Activated naive CD4-positive, alpha-beta T cell treated with Interleukin-2 at 50 U/mL for 16 hours (primary cell): ENCODE measurements around the gene SPEG.

ENCODE experiments used
- DNase-seq: peaks from one replicate; pipeline ENCODE4 v3.0.0-alpha.2; 2020

Gene SPEG

DNA sequence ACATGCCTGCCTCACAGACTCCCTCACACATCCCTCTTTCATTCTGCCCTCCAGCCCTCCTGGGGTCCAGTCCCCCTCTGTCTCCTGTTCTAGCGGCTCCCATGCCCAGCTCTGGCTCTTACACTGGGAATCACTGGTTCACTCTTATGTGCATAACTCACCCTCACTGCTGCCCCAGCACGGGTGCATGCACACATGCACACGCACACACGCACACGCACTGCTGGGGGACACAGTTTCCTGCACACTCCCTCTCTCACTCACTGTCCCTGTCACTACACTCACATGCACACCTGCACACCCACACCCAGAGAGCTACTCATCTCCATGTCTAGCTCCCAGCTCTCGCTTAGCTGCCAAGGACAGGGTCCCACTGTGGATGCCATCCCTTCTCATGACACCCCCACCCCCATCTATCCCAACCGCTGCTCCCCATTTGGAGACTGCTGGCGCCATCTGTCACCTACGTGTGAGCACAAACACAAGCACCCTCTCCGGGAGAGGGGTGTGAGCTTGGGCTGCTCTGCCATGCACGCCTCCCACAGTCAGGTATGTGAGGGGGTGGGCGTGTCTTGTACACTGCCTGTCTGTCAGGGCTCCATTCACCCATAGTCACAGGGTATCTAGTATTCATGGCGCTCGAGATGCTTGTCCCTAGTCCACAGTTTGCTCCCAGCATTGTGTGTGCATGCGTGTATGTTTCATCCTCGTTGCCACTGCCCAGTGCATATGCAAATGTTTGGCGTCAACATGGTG is 81.4 kb downstream of the SPEG start:
- DNase-seq: no peak

DNA sequence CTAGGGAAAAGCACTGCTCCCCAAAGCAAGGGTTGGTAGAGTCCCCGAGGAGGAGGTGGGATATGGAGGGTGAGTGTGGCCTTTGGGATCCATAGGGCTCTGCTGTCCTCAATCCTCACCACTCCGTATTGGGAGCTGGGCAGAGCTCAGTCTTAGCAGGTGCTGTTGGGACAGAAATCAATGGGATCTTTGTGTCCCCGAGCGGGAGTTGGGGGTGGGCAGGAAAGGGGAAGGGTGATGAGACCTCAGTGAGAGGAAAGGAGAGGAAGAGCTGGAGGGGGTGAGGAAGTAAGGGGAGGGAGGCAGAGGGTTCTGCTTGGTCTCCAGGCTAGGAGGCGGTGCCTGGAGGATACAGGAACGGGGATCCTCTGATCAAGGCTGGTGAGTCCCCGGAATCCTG is 82.2 kb downstream of the SPEG start:
- DNase-seq: no peak

DNA sequence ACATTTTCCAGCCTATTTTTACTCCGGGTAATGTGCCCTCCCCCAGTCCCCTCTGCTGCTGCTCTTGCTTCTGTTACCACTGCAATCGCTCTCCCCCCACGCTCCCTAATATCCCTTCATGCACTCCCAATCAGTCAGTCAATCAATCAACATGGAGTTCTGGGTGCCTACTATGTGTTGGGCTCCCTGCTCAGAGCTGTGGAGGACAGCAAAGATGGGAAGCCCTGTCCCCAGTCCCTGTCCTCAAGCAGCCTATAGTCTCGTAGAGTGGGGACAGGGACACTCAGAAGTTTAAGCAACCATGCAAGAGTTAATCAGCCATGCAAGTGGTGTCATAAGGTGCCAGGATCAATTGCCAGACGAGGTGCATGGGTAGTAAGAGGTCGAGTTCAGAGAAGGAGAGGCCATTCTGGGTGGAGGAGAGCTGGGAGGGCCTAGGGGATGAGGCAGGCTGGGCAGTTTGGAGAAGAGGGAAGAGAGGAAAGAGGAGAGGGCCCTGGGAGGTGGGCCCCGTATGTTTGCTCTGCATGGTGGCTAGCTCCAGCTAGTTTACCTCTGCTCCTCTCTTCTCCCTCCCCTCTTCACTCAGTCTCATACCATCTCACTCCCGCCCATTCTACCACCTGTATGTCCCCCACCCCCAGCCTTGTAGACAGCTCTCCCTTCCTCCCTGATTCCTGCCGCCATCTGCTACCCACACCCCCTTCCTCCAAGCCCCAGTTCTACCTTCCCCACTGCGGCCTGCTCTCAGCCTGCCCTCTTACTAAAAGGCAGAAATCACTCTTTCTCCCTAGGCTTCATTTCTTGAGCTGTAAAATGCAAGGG is 83.5 kb downstream of the SPEG start:
- DNase-seq: no peak

DNA sequence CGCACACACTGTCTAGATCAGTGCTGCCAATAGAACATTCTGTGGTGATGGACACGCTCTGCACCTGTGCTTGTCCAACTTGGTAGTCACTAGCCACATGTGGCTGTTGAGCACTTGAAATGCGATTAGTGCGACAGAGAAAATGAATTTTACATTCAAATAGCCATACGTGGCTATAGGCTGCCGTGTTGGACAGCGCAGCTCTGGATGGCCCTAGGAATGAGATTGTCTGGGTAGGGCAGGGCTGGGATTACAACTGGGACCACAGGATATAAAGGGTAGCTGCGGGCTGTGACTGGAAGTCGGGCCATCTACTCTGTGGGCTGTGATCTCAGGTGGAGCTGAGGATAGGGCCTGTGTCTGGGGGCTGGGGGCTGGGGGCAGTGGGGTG is 84.9 kb downstream of the SPEG start:
- no peak for DNase-seq

DNA sequence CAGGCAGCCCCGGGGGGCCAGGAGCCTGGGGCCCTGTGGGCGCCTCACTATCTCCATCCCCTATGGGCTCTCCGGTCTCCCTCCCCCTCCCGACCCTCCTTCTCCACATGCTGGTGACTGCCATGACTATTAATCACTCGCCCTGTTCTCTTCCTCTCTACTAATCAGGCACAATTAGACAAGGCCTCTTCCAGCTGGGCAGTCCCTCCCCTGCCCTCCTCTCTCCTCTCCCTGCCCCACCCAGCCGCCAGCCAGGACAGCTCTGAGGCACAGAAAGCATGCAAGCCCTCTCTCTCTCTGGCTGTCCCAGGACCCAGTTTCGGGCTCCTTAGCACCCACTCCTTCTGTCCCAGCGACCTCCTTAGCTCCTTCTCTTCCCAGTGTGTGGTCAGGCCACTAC is 85.4 kb downstream of the SPEG start:
- DNase-seq: no peak

DNA sequence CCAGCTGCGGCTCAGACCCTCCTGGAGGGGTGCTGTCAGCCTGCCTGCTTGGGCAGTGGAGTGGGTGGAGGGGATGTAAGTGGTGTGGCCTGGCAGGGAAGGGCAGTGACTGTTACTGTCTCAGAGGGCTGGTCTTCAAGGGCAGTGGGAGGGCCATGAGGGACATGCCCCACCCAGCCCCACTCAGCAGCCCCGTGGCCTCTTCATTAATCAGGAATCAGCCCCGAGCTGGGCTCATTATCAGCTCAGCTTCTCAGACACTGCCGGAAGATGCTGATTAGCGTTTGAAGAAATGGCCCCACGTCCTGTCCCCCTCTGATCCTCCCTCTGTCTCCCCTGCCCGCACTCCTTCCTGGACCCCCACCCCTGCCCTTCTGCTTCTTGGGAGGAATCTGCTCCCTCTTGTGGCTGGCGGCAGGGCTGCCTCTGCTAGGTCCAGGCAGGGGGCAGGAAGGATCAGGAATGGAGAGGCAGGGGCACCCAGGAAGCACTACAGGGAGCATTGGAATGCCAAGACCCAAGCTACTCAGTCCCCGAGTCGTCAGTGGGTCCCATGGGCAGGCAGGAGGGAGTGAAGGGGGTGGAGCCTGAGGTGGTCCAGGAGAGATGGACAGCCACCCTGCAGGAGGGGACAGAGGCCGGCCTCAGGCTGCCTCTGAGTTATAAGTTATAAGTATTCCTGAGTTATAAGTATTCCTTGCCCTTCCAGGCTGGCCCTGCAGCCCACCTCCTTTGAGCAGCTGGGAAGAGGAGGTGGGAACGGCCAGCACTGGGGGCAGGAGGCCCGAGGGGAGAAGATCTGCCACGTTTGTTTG is 86.6 kb downstream of the SPEG start:
- no peak for DNase-seq

DNA sequence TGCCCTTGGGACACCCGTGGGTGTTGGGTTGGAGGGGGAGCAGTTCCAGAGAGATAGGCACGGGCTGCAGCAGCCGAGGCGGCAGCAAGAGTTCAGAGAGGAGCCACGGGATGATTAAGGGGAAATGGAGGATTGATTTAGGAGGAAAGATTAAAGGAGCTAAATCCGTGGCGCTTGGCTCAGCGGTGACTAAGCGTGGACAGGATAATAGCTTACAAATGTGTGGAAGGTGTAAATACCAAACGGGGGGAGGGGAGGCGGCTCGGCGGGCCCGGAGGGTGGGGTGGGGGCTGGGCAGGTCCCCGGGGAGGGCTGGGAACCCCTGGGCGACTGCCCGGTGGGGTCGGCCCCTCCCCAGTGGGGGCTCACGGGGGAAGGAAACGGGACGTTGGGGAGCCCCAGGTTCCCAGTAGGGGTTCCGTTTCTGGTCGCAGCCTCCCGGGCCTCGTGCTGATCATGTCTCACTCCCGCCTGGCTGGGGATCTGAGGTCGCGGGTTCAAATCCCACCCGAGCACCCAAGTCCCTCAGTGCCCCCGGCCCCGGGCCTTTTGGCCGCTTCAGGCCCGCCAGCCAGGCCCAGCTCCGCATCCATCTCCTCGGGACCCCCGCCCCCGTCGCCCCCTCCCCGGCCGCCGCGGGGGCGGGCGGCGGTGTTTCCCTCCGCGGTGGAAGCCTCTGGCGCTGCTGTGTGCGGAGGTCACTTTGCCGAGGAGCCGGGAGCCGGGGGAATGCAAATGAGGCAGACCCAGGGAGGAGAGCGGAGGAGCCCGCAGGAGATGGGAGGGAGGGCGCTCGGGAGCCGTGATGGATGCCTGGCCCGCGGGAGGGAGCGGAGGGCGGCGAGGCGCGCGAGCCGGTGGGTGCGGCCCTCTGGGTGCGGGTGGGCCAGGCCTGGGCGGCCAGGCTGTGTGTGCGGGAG is 87.7 kb downstream of the SPEG start:
- no peak for DNase-seq

DNA sequence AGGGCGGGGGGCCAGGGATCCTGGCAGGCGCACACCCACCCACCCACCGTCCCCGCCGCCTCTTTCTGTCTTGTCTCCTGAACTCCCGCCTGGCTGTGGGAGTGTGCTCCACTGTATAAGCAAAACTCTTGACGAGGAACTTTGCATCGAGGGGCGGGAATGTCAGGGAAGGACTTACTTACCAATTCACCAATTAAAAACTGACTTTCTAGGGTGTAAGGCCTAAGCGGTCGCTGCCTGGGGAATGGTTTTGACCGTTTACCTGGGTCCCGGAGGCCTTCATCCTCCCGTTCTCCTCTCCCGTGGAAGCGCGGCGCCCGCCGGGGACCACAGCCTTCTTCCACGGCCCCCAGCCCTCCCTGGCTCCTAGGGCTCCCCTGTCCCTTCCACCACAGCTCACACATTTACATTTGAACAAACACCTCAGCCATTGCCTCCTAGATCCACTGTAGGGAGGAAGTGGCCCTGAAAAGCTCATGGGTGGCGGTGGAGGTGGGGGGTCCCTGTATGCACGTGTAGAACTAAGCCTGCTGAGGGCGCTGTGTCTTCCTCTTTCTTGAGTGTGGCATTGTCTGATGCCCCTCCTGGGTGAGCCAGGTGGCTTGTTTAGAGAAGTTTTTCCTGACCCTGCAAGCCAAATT is 88.5 kb downstream of the SPEG start:
- no peak for DNase-seq

DNA sequence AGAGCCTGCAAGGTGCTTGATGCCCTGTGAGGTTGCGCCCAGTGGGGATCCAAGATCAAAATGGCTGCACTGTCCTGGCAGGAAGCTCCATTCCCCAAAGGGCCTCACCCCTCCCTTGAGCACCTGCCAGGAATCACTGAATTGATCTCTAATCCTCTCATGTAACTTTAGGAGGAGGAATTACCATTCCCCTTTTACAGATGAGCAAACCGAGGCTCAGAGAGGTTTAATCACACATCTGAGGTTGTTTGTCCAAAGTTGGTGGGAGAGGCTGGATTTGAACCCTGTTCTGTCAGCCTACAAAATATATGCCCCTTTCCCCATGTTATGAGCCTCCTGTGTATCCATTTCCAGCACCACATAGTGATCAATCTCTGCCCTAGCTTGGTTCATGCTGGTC is 90.2 kb downstream of the SPEG start:
- DNase-seq: no peak

DNA sequence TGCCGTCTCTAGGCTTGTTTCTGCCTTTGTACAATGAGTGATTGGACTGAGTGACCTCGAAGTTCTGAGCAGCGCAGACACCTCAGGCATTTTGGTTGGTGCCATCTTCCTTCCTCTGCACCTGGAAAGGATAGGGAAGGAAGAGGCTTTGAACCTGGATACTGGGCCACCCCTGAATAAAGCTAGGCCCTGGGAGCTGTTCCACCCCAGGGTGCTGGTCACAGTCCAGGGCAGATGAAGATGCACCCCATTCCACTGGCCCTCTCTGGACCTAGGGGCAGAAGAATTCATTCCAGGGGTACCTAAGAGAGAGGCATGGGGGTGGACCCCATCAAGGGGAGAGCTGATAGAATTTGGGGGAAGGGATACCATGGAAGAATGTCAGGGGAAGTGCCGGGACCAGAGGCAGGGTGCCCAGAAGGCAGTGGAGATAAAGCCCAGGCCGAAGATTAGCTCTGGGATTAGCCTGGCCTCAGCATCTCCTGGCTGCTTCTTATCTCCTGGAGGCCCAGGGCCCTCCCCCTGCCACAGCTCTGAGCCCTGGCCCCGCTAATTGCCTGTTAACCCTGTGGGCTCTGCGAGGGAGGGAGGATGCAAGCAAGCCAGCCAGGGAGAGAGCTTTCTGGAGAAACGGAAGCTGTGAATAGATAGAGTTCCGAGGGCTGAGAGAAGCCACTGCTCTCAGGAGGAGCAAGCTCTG is 91.0 kb downstream of the SPEG start:
- no peak for DNase-seq

DNA sequence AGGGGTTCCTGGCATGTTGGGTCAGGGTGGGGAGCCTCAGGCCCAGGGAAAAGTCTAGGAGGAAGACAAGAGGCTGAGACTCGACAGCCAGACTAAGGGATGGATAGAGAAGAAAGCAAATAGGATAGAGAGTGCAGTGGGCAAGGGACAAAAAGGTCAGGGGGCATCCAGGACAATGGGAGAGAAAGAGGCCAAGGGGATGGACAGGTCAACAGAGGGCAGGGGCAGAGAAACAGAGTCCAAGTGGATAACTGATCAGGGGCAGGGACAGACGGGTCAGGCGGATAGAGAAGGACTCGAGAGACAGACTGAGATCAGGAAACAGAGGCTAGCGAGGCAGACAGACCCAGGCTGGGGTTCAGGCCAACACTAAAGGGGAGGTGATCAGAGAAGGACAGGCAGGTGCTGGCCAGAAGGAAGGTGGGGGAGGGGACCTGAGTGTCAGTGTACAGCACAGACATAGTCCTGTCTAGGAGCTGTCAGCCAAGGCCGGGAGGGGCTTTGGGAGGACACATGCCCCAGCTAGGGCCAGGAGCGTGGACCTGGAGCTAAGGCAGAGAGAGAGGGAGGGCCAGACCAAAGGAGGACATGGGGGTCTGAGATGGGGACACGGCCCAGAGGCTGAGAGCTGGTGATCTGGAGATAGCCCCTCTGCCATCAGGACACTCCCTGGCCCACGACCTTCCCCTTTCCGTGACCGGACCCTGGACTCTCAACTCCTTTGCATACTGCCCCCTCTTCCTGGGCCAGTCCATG is 91.9 kb downstream of the SPEG start:
- no peak for DNase-seq

DNA sequence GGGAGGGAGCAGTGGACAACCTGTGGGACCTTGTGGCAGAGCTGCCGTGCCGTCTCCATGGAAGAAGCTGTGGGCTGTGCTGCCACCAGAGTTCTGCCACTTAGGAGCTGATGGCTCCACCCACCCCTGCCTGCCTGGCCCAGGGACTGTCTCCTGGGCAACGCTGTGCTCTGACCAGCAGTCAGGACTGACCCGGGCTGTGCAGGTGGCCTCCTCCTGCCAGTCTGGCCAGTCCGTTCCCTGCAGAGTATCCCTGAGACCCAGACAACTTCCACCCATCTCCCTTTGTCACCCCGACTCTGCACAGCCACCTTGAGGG is 92.4 kb downstream of the SPEG start:
- DNase-seq: no peak

DNA sequence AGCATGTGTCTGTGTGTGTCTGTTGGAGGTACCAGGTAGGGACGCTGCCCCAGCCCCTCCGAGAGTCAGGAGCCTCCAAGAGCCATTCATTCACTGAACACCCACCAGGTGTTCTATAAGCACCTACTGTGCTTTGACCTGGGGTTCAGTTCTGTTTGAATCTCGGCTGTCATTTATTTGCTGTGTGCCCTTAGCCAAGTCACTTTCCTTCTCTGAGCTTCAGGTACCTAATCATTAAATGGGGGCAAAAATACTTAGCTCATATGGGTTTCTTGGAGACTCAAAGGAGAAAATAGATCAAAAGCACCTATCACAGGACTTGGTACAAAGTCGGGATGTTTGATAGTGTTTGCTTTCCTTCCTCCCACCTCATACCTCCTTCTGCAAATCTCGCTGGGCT is 92.8 kb downstream of the SPEG start:
- DNase-seq: no peak

DNA sequence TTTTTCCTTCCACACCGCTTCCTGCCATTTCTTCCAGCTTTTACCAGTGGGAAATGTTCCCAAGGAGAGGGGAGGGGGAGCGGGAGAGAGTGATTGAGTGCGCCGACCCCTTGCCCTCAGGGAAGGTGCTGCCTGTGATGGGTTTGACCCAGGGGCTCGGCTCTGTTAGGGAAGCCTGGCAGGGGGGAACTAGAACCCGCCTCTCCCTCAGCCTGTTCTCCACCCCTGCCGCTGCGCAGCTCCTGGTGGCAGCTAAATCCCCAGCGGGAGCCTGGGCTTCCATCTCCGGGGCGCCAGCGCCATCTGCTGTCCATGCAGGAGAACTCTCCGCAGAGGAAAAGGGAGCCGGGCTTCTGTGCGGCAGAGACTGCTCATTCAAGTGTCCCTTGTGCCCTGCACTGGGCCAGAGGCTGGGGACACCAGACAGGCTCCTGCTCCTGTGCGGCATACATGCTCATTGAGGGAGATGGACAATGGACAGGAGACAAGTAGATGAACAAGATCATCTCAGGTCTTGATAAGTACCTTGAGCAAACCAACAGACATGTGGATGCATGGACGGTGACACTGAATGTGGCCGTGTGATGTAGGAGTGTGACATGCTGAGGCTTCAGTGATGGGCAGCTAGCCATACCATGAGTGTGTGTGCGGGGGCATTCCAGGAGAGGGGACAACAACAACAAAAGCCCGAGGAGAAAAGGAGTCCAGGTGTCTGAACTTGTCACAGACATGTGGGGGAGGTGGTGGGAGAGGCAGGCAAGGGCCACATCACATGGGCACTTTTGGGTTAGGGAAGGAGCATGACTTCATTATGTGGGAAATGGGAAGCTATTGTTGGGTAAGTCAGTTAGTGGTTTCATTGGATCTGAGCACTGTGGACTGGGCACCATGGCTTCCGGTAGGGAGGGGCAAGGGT is 95.7 kb downstream of the SPEG start:
- peak; percentile 85 for DNase-seq

DNA sequence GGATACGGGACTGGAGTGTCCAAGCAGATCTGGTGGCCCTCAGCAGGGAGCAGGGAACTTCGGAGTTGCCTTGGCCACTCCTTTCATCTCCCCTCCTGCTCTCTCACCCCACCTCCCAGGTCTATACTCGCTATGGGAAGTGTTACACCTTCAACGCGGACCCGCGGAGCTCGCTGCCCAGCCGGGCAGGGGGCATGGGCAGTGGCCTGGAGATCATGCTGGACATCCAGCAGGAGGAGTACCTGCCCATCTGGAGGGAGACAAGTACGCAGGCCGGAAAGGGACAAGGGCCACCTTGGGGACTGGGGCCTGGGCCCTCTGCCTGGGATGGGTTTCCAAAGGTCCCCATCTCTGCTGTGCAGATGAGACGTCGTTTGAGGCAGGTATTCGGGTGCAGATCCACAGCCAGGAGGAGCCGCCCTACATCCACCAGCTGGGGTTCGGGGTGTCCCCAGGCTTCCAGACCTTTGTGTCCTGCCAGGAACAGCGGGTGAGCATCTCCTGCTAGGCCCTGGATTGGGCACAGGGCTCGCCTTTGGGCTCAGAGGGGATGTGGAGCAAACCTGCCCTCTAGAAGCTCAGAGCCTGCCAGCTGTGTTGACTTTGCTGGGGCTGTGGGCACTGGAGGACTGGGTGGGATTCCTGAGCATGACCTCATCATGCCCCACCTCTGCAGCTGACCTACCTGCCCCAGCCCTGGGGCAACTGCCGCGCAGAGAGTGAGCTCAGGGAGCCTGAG is 97.2 kb downstream of the SPEG start:
- no peak for DNase-seq

DNA sequence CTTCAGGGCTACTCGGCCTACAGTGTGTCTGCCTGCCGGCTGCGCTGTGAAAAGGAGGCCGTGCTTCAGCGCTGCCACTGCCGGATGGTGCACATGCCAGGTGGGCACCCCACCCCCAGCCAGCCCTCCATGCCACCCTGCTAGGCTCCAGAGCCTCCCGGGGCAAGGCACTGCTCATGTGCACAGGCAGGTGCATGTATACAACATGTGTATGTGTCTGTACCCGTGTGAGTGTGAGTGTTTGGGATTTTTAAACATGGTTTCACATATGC is 97.7 kb downstream of the SPEG start:
- DNase-seq: no peak

DNA sequence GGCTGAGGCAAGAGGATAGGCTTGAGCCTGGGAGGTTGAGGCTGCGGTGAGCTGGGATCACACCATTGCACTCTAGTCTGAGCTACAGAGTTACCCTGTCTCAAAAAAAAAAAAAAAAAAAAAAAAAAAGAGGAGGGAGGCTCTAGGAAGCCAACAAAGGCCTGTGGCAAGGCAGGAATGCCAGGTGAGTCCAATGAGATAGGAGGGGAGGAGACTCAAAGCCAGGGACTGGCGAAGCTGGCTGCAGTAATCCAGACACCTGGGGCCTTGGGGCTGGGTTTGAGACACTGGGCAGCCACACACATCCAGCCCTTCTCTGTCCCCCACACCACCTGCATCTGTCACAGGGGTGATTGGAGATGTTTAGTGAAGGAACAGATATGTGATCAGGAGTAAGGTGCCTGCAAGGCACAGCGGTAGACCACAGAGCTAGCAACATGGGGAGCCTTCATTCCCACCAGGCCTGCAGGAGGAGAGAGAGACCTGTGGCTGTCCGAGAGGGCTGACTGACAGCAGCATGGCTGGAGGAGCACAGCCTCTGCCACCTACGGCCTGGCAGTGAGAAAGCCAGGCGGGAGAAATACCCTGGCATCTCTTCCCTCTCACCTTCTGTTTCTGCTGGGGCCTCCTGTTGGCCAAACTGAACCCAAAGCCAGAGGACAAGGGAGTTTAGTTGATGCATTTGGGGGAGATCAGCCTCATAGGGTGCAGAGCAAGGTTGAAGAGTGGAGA is 99.5 kb downstream of the SPEG start:
- DNase-seq: no peak

DNA sequence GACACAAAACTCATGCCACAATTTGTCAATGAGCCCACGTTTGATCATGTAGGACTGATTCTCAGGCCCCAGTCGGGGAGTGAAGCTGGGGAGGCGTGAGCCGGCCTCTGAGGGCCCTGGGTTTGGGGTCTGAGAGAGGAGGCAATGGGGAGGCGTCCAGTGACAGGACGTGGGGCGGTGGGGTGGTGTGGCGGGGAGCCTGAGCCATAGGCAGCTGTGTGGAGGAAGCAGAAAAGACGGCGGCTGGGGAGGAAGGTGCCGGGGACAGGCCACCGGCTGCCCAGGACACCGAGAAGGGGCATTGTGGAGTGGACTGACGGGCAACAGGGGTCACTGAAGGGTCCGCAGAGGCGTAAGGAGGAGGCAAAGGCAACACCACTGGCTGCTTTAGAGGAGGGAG is 101.8 kb downstream of the SPEG start:
- no peak for DNase-seq
